ENCODE results near the gene CLSTN1. TPM values are rescaled to one million over a fixed set of nuclear protein-coding genes. Genes with fewer than 3 reads are reported as not detected.

Gene CLSTN1
- total and polyA plus RNA-seq, 8 donors: 73.1 to 120 (median 107) TPM

- DNase-seq (no peak), ATAC-seq (no peak)
- H3K4me1 ChIP-seq: peaks cover 0 to 3% of the 10 kb centered on the region in 2 donors
- intact Hi-C loops (cut with DNase I): no loop called here
- no peak for TF ChIP-seq CTCF (IDR thresholded peaks at IDR 0.05)
- H3K9me3 ChIP-seq: no peaks in the 10 kb centered on the region
- H3K4me3 ChIP-seq: no peak overlapping the region
- H3K27me3 ChIP-seq: no peaks in the 10 kb centered on the region
- H3K27ac ChIP-seq: no peak overlapping the region
- peaks cover 0 to 17% of the 10 kb centered on the region in 2 donors for H3K36me3 ChIP-seq
These were observed 24.3 kb upstream of the CLSTN1 start for GRCh38 chr1:9848022-9848421.

DNA sequence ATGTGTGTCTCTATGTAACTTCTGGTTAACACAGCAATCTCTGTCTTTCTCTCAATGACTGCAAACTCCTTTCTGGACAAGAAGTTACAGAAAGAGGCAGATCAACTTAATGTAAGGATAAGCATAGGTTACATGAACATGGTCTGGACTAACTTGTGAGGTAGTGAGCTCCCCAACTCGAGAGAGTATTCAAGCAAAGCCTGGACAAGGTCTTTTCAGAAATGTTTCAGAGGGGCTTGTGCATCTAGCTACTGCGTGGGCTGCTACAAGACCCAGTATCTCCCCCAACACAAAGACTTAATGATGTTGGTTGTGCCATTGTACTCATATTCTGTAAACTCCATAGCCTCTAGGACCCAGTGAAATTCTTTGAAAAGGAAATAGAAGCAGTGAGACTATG lies 23.5 kb upstream of the CLSTN1 start:
- no peak for TF ChIP-seq CTCF (IDR thresholded peaks at IDR 0.05)
- Histone ChIP-seq H3K4me1 (peaks cover 0 to 3% of the 10 kb centered on the region in 2 donors), H3K27ac (no peak overlapping the region), H3K4me3 (no peak overlapping the region), H3K9me3 (no peaks in the 10 kb centered on the region), H3K36me3 (peaks cover 0 to 17% of the 10 kb centered on the region in 2 donors), H3K27me3 (no peaks in the 10 kb centered on the region)
- DNase-seq (no peak), ATAC-seq (no peak)
- intact Hi-C loops (cut with DNase I): no loop called here

GRCh38 chr1:9846611-9847171 lies 22.9 kb upstream of the CLSTN1 start:
- intact Hi-C loops (cut with DNase I): no loop called here
- no peak for TF ChIP-seq CTCF (IDR thresholded peaks at IDR 0.05)
- Histone ChIP-seq H3K4me3 (no peak overlapping the region), H3K27ac (no peak overlapping the region), H3K9me3 (no peaks in the 10 kb centered on the region), H3K27me3 (no peaks in the 10 kb centered on the region), H3K36me3 (peaks cover 0 to 17% of the 10 kb centered on the region in 2 donors), H3K4me1 (peaks cover 0 to 3% of the 10 kb centered on the region in 2 donors)
- DNase-seq: peak in 1 of 4 donors; percentile 67
- no peak for ATAC-seq

DNA sequence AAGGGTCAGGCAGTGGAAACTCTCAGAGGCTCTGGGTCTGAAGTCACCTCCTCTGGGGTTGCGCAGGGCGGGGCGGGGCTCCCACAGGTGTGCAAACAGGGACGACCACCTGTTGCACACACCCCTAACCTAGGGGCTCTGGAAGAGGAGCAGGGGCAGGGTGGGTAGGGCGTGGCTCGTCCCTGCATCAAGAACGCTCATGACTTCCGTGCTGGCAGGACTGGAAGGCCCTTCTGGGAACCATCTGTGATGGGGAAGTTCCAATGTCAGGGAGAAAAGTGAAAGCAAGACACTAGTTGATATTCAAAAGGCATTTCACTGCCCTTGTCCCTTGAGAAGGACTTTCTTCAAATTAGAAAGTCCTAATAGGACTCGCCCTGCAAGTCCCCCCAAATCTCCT lies 22.1 kb upstream of the CLSTN1 start:
- no peak for ATAC-seq
- intact Hi-C loops (cut with DNase I): no loop called here
- no peak for TF ChIP-seq CTCF (IDR thresholded peaks at IDR 0.05)

GRCh38 chr1:9844756-9845155 lies 21.0 kb upstream of the CLSTN1 start:
- Histone ChIP-seq H3K9me3 (no peaks in the 10 kb centered on the region), H3K36me3 (peaks cover 0 to 15% of the 10 kb centered on the region in 2 donors), H3K27me3 (no peaks in the 10 kb centered on the region), H3K4me3 (no peak overlapping the region), H3K4me1 (peaks cover 0 to 3% of the 10 kb centered on the region in 2 donors), H3K27ac (no peak overlapping the region)
- ATAC-seq: no peak
- TF ChIP-seq CTCF (IDR thresholded peaks at IDR 0.05): no peak
- intact Hi-C loops (cut with DNase I): no loop called here
- peak in 1 of 4 donors; percentile 17 for DNase-seq

More for the DNA sequence above, 22.1 kb upstream of the CLSTN1 start:
- Histone ChIP-seq H3K27ac (no peak overlapping the region), H3K4me1 (peaks cover 0 to 3% of the 10 kb centered on the region in 2 donors), H3K4me3 (no peak overlapping the region), H3K9me3 (no peaks in the 10 kb centered on the region), H3K27me3 (no peaks in the 10 kb centered on the region), H3K36me3 (peaks cover 0 to 17% of the 10 kb centered on the region in 2 donors)
- peak in 1 of 4 donors; percentile 28 for DNase-seq
